ENCODE results near the gene EDDM13. TPM values are rescaled to one million over a fixed set of nuclear protein-coding genes. Genes with fewer than 3 reads are reported as not detected.

Gene EDDM13
- total RNA-seq, 1 donor: not detected

GRCh38 chr19:56312787-56313657 is 40.5 kb downstream of the EDDM13 start:
- H3K4me3 ChIP-seq (ENCODE audit: low read depth, low read length): no peak overlapping the region
- TF ChIP-seq CTCF (IDR thresholded peaks at IDR 0.05; ENCODE audit: insufficient read depth, low read depth, low read length): no peak
- no peak for DNase-seq (ENCODE audit: low read depth)

- H3K4me3 ChIP-seq (ENCODE audit: low read depth, low read length): peak overlapping the region; percentile 95
- no peak for DNase-seq (ENCODE audit: low read depth)
- TF ChIP-seq CTCF (IDR thresholded peaks at IDR 0.05; ENCODE audit: insufficient read depth, low read depth, low read length): no peak
Observed at GRCh38 chr19:56314018-56314380, 41.5 kb downstream of the EDDM13 start.

GRCh38 chr19:56314381-56315076 is 42.0 kb downstream of the EDDM13 start, which contains the start of gene ZSCAN5A:
ZSCAN5A (minus strand) TSS chr19:56314839; CDS start chr19:56225046, 89,793 bp downstream.
- no peak for TF ChIP-seq CTCF (IDR thresholded peaks at IDR 0.05; ENCODE audit: insufficient read depth, low read depth, low read length)
- peak within 1 kb of the TSS; percentile 95 for H3K4me3 ChIP-seq (ENCODE audit: low read depth, low read length)
- DNase-seq (ENCODE audit: low read depth): peak; percentile 96

- no peak for TF ChIP-seq CTCF (IDR thresholded peaks at IDR 0.05; ENCODE audit: insufficient read depth, low read depth, low read length)
- peak overlapping the region; percentile 95 for H3K4me3 ChIP-seq (ENCODE audit: low read depth, low read length)
- DNase-seq (ENCODE audit: low read depth): peak; percentile 98
Observed at GRCh38 chr19:56315077-56315828, 42.7 kb downstream of the EDDM13 start.

GRCh38 chr19:56316728-56317127 is 44.2 kb downstream of the EDDM13 start:
- no peak for DNase-seq (ENCODE audit: low read depth)
- no peak overlapping the region for H3K4me3 ChIP-seq (ENCODE audit: low read depth, low read length)
- TF ChIP-seq CTCF (IDR thresholded peaks at IDR 0.05; ENCODE audit: insufficient read depth, low read depth, low read length): no peak

GRCh38 chr19:56317749-56318148 is 45.2 kb downstream of the EDDM13 start:
- H3K4me3 ChIP-seq (ENCODE audit: low read depth, low read length): no peak overlapping the region
- no peak for TF ChIP-seq CTCF (IDR thresholded peaks at IDR 0.05; ENCODE audit: insufficient read depth, low read depth, low read length)
- no peak for DNase-seq (ENCODE audit: low read depth)

Data from fibroblast of villous mesenchyme (primary cell).